ENCODE results near the gene RPL27.
A peak's percentile ranks its signal among the peaks of the same experiment; 100 is the strongest.
"Not testable (repeated sequence)": the region's sequence is repeated elsewhere in the genome, so short reads cannot be mapped to it uniquely, and the experiment has no call there.

RPL27 gene

GRCh38 chr17:42997984-42998938, at the start of gene RPL27:
TSS of gene RPL27 (plus strand) at chr17:42998419. CDS start at chr17:42998751, 332 bp downstream.
- DNase-seq (ENCODE audit: low spot score), result peak; percentile 99

- DNase-seq (ENCODE audit: low spot score), result no peak
Measured at GRCh38 chr17:42950044-42950783, 48.0 kb upstream of the RPL27 start.

GRCh38 chr17:42953669-42954068, 44.5 kb upstream of the RPL27 start:
- DNase-seq (ENCODE audit: low spot score), result no peak

GRCh38 chr17:42964161-42964932, 33.9 kb upstream of the RPL27 start, which contains the start of gene AARSD1:
TSS of gene AARSD1 (minus strand) at chr17:42964454. CDS start at chr17:42964440, 14 bp downstream.
- peak; percentile 92 for DNase-seq (ENCODE audit: low spot score)

- no peak for DNase-seq (ENCODE audit: low spot score)
Measured at GRCh38 chr17:42967925-42968324, 30.3 kb upstream of the RPL27 start.

- no peak for DNase-seq (ENCODE audit: low spot score)
Measured at GRCh38 chr17:42969001-42969581, 29.1 kb upstream of the RPL27 start.

- no peak for DNase-seq (ENCODE audit: low spot score)
Measured at GRCh38 chr17:42971589-42971988, 26.6 kb upstream of the RPL27 start.

GRCh38 chr17:42973323-42973722, 24.9 kb upstream of the RPL27 start:
- not testable (repeated sequence) for DNase-seq (ENCODE audit: low spot score)

- no peak for DNase-seq (ENCODE audit: low spot score)
Measured at GRCh38 chr17:42975265-42975664, 23.0 kb upstream of the RPL27 start.

- not testable (repeated sequence) for DNase-seq (ENCODE audit: low spot score)
Measured at GRCh38 chr17:42975701-42976100, 22.5 kb upstream of the RPL27 start.

- DNase-seq (ENCODE audit: low spot score), result peak; percentile 70
Measured at GRCh38 chr17:42979511-42980273, 18.5 kb upstream of the RPL27 start, which contains the start of gene PTGES3L. TSS of gene PTGES3L (minus strand) at chr17:42980080. CDS start at chr17:42980053, 27 bp downstream.

GRCh38 chr17:42980274-42980765, 17.9 kb upstream of the RPL27 start, which contains the start of gene RUNDC1:
TSS of gene RUNDC1 (plus strand) at chr17:42980565. CDS start at chr17:42980577, 12 bp downstream.
- peak; percentile 92 for DNase-seq (ENCODE audit: low spot score)

GRCh38 chr17:42980766-42981397, 17.3 kb upstream of the RPL27 start:
- DNase-seq (ENCODE audit: low spot score), result no peak

- DNase-seq (ENCODE audit: low spot score), result no peak
Measured at GRCh38 chr17:42982266-42982665, 16.0 kb upstream of the RPL27 start.

- no peak for DNase-seq (ENCODE audit: low spot score)
Measured at GRCh38 chr17:42985225-42985624, 13.0 kb upstream of the RPL27 start.

- no peak for DNase-seq (ENCODE audit: low spot score)
Measured at GRCh38 chr17:42989141-42989540, 9.1 kb upstream of the RPL27 start.

GRCh38 chr17:42989726-42990652, 8.2 kb upstream of the RPL27 start:
- DNase-seq (ENCODE audit: low spot score), result no peak

GRCh38 chr17:42991471-42991870, 6.7 kb upstream of the RPL27 start:
- no peak for DNase-seq (ENCODE audit: low spot score)

- DNase-seq (ENCODE audit: low spot score), result no peak
Measured at GRCh38 chr17:42992872-42993271, 5.3 kb upstream of the RPL27 start.
